Measurements from ENCODE around the gene CTDP1. TPM values are rescaled to one million over a fixed set of nuclear protein-coding genes. Genes with fewer than 3 reads are reported as not detected.

CTDP1 gene
- total RNA-seq, 4 donors from 2014 or later: 20.7 to 36.2 (median 25.8) TPM

- Histone ChIP-seq H3K27ac (no peak overlapping the region), H3K4me1 (peaks cover 0 to 6% (median 0%) of the 10 kb centered on the region in 4 donors), H3K4me3 (peak overlapping the region in 1 of 4 donors; percentile 29), H3K9me3 (no peaks in the 10 kb centered on the region), H3K27me3 (peaks cover 0 to 8% of the 10 kb centered on the region in 2 donors), H3K36me3 (no peaks in the 10 kb centered on the region)
- TF ChIP-seq POLR2A (IDR thresholded peaks at IDR 0.05): no peak
- no peak for TF ChIP-seq CTCF (IDR thresholded peaks at IDR 0.05)
- no peak for DNase-seq
These were observed 107.9 kb downstream of the CTDP1 start for GRCh38 chr18:79787527-79787864.

GRCh38 chr18:79787865-79788733 lies 108.5 kb downstream of the CTDP1 start:
- Histone ChIP-seq H3K9me3 (no peaks in the 10 kb centered on the region), H3K4me3 (peak overlapping the region in 2 of 4 donors; percentile 16 to 29), H3K4me1 (peaks cover 0 to 6% (median 0%) of the 10 kb centered on the region in 4 donors), H3K27me3 (peaks cover 0 to 8% of the 10 kb centered on the region in 2 donors), H3K36me3 (no peaks in the 10 kb centered on the region), H3K27ac (no peak overlapping the region)
- TF ChIP-seq CTCF (IDR thresholded peaks at IDR 0.05) (no peak), POLR2A (IDR thresholded peaks at IDR 0.05) (no peak)
- DNase-seq: no peak

- no peak for TF ChIP-seq POLR2A (IDR thresholded peaks at IDR 0.05)
- TF ChIP-seq CTCF (IDR thresholded peaks at IDR 0.05): no peak
- H3K4me1 ChIP-seq: peaks cover 0 to 6% (median 0%) of the 10 kb centered on the region in 4 donors
- no peak overlapping the region for H3K27ac ChIP-seq
- H3K36me3 ChIP-seq: no peaks in the 10 kb centered on the region
- H3K27me3 ChIP-seq: peaks cover 0 to 8% of the 10 kb centered on the region in 2 donors
- DNase-seq: no peak
- H3K4me3 ChIP-seq: no peak overlapping the region
- H3K9me3 ChIP-seq: no peaks in the 10 kb centered on the region
These were observed 109.1 kb downstream of the CTDP1 start for GRCh38 chr18:79788734-79789085.

GRCh38 chr18:79789091-79789891 lies 109.7 kb downstream of the CTDP1 start:
- peaks cover 0 to 6% (median 0%) of the 10 kb centered on the region in 4 donors for H3K4me1 ChIP-seq
- DNase-seq: peak in 2 of 3 donors; percentile 34 to 40
- H3K27me3 ChIP-seq: peaks cover 0 to 8% of the 10 kb centered on the region in 2 donors
- H3K27ac ChIP-seq: no peak overlapping the region
- H3K9me3 ChIP-seq: no peaks in the 10 kb centered on the region
- TF ChIP-seq CTCF (IDR thresholded peaks at IDR 0.05) (no peak), POLR2A (IDR thresholded peaks at IDR 0.05) (no peak)
- no peaks in the 10 kb centered on the region for H3K36me3 ChIP-seq
- H3K4me3 ChIP-seq: no peak overlapping the region

GRCh38 chr18:79789901-79790890 lies 110.6 kb downstream of the CTDP1 start:
- H3K36me3 ChIP-seq: no peaks in the 10 kb centered on the region
- DNase-seq: peak in 1 of 3 donors; percentile 34
- H3K4me3 ChIP-seq: no peak overlapping the region
- peaks cover 0 to 8% of the 10 kb centered on the region in 2 donors for H3K27me3 ChIP-seq
- H3K9me3 ChIP-seq: no peaks in the 10 kb centered on the region
- H3K4me1 ChIP-seq: peaks cover 0 to 6% (median 0%) of the 10 kb centered on the region in 4 donors
- TF ChIP-seq POLR2A (IDR thresholded peaks at IDR 0.05) (no peak), CTCF (IDR thresholded peaks at IDR 0.05) (no peak)
- H3K27ac ChIP-seq: no peak overlapping the region
